Measurements from ENCODE around the gene SIGLEC15. TPM values are rescaled to one million over a fixed set of nuclear protein-coding genes. Genes with fewer than 3 reads are reported as not detected.

SIGLEC15 gene
- total RNA-seq, 2 experiments from 2014 or later = not detected

DNA sequence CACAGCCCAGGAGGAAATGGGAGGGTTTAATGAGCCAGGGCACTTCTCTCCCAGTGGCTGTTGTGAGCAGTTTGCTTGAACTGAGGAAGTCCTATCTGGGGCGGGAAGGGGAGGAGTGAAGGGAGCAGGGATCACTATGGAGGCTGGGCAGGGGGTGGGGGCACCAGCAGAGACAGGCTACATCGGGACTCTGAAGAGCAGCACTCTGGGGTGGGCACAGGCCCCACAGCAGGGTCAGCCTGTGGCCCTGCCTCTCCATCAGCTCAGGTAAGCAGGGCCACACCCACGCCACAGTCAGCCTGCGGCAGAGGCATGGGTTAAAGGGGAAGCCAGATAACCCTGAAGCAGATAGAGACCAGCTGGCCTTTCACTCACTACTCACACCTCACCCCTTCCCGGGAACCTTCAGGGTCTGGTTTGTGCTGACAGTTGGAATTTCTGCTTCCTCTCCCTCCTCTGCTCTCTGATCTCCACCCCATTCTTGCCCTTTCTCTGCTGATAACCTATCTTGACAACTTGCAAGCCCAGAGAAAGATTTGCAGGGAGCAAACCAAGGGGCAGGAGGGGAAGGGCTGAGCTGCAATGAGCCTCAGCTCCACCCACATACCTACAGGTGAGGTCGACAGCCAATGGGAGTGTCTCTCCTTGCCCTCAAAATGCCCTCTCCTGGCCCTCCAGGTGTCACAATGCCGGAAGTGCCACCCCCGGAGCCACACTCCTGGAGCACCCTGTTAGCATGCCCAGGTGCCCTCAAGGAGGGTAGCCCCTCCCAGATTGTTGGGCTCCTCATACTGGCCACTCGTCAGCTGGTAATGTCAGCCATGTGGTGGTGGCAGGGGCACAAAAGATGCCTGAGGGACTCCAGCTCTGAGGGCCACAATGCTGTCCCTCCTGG lies 3.7 kb downstream of the SIGLEC15 start:
- CTCF ChIA-PET = no interaction called here
- no peak for ATAC-seq
- H3K27ac Mint-ChIP-seq = no peak overlapping the region

DNA sequence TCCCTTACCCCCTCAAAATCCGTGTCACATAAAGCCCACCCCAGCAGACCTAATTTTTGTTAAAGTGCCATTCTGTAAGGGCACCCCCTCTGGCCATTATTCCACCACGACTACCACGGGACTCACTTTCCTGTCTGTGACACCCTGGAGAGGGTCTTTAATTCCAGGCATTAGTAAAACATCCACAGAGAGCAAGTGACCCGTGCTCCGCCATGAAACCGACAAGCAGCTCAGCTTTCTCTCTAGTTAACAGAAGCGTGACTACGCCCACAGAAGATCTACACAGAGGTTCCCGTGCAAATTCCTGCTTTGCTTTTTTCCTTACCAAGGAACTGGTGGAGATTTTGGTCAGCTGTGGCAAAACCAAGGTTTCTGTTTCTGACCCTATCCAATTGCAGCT lies 4.4 kb downstream of the SIGLEC15 start:
- ATAC-seq (no peak), DNase-seq (no peak)
- no peak overlapping the region for H3K4me3 Mint-ChIP-seq
- H3K9me3 Mint-ChIP-seq (ENCODE audit: low read depth) = no peaks in the 10 kb centered on the region
- CTCF ChIA-PET = no interaction called here
- H3K36me3 Mint-ChIP-seq = no peaks in the 10 kb centered on the region
- no peak overlapping the region for H3K27ac Mint-ChIP-seq
- peaks cover 12% of the 10 kb centered on the region for H3K4me1 Mint-ChIP-seq
- H3K27me3 Mint-ChIP-seq = peaks cover 11% of the 10 kb centered on the region

More for the DNA sequence above, 3.7 kb downstream of the SIGLEC15 start:
- DNase-seq = no peak
- H3K9me3 Mint-ChIP-seq (ENCODE audit: low read depth) = no peaks in the 10 kb centered on the region
- peaks cover 17% of the 10 kb centered on the region for H3K4me1 Mint-ChIP-seq
- peaks cover 7% of the 10 kb centered on the region for H3K27me3 Mint-ChIP-seq
- H3K4me3 Mint-ChIP-seq = no peak overlapping the region
- no peaks in the 10 kb centered on the region for H3K36me3 Mint-ChIP-seq

DNA sequence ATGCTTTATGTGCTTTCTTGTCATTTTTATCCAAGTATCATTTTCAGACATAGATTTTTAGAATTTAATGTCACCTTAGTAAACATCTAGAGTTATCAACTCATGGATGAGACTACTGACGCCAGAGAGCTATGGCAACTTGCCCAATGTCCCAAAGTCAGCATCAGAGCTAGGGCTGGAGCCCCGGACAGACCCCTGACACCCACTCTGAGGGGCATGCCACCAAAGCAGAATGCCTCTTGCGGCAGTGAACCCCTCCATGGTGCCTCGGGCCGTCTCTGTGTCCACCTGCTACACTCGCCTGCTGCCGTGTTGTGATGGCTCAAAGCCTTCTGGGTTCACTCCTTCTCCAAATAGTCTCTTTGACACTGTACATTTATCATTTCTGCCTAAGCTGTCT lies 5.4 kb downstream of the SIGLEC15 start:
- ATAC-seq = no peak
- peaks cover 21% of the 10 kb centered on the region for H3K27me3 Mint-ChIP-seq
- H3K9me3 Mint-ChIP-seq (ENCODE audit: low read depth) = no peaks in the 10 kb centered on the region
- no peak overlapping the region for H3K4me3 Mint-ChIP-seq
- no peak for DNase-seq
- H3K27ac Mint-ChIP-seq = no peak overlapping the region
- no peaks in the 10 kb centered on the region for H3K36me3 Mint-ChIP-seq
- CTCF ChIA-PET = no interaction called here
- H3K4me1 Mint-ChIP-seq = peaks cover 10% of the 10 kb centered on the region

DNA sequence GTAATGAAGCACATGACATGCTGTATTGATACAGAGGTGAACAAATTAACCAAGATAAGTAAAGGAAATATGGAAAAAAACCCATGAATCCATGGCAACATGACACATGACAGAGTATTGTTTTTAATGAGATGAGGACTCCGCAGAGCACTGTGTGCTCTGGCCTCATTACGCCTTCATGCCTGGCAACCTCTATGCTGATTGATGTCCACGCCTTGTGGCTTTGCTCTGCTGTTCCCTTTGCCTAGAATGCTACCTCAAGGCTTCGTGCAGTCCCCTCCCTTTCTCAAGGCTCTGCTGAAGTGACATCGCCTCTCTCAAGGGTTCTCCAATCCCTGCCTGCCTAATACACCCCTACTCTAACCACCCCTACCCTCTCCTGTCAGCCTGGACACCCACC lies 8.4 kb downstream of the SIGLEC15 start:
- no peak overlapping the region for H3K27ac Mint-ChIP-seq
- ATAC-seq (no peak), DNase-seq (no peak)
- CTCF ChIA-PET = interaction anchor here (1.5 to 1.9 kb wide), 2 partner anchors 46 to 168 kb away, joined by 4 to 6 read pairs; no protein-coding TSS in a partner anchor
- H3K4me3 Mint-ChIP-seq = no peak overlapping the region
- no peaks in the 10 kb centered on the region for H3K36me3 Mint-ChIP-seq
- H3K4me1 Mint-ChIP-seq = peaks cover 6% of the 10 kb centered on the region
- H3K9me3 Mint-ChIP-seq (ENCODE audit: low read depth) = no peaks in the 10 kb centered on the region
- H3K27me3 Mint-ChIP-seq = peaks cover 41% of the 10 kb centered on the region

DNA sequence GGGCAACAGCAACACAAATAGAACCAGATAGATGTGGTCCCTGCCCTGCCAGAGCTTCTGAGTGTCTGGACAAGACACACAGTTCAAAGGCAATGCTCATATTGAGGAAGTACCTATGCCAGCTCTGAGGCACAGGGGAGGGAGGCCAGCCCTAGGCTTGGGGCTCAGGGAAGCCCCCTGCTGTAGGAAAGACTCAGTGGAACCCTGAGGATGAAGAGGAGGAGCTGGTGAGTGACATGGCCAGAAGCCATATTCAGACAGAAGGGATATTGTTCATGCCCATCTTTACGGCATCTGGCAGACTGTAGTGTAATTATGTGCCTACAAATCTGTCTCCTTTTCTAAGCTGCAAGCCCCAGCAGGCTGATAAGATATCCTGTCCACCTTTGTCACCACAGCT lies 8.8 kb downstream of the SIGLEC15 start:
- H3K4me1 Mint-ChIP-seq = peaks cover 6% of the 10 kb centered on the region
- H3K27me3 Mint-ChIP-seq = peaks cover 44% of the 10 kb centered on the region
- no peak overlapping the region for H3K27ac Mint-ChIP-seq
- H3K9me3 Mint-ChIP-seq (ENCODE audit: low read depth) = no peaks in the 10 kb centered on the region
- CTCF ChIA-PET = interaction anchor here (1.5 to 1.9 kb wide), 2 partner anchors 45 to 168 kb away, joined by 4 to 6 read pairs; no protein-coding TSS in a partner anchor
- H3K36me3 Mint-ChIP-seq = no peaks in the 10 kb centered on the region
- DNase-seq (no peak), ATAC-seq (no peak)
- no peak overlapping the region for H3K4me3 Mint-ChIP-seq

DNA sequence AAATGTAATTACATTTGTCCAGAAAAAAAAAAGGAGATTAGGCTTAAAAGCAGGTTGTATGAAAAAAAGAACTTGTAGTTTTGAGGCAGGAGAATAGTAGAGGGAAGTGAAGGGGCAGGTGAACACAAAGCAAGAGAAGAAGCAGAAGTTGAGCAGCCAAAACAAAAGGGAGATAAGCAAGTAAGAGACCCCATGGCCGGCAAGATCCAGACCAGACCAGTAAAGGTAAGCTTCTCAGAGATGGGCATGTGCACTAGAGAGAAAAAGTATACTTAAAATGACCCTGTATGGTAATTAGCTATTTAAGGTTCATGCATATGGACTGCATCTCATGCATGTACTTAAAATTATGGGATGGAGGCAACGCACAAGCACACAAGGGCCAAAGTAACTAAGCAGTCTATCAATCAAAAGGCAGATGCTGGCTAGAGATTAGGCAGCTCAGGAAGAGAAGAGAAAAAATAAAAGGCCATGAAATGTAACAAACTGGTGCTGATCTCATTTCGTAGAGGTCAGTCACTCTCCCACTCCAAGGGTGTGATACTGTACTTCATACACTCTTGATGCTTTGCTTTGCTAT lies 9.7 kb downstream of the SIGLEC15 start:
- Mint-ChIP-seq H3K4me3 (no peak overlapping the region), H3K27me3 (peaks cover 52% of the 10 kb centered on the region), H3K9me3 (ENCODE audit: low read depth) (no peaks in the 10 kb centered on the region), H3K4me1 (peaks cover 6% of the 10 kb centered on the region), H3K27ac (no peak overlapping the region), H3K36me3 (no peaks in the 10 kb centered on the region)
- ATAC-seq = no peak
- CTCF ChIA-PET = interaction anchor here (1.5 to 1.9 kb wide), 2 partner anchors 45 to 169 kb away, joined by 4 to 6 read pairs; no protein-coding TSS in a partner anchor
- DNase-seq = no peak

DNA sequence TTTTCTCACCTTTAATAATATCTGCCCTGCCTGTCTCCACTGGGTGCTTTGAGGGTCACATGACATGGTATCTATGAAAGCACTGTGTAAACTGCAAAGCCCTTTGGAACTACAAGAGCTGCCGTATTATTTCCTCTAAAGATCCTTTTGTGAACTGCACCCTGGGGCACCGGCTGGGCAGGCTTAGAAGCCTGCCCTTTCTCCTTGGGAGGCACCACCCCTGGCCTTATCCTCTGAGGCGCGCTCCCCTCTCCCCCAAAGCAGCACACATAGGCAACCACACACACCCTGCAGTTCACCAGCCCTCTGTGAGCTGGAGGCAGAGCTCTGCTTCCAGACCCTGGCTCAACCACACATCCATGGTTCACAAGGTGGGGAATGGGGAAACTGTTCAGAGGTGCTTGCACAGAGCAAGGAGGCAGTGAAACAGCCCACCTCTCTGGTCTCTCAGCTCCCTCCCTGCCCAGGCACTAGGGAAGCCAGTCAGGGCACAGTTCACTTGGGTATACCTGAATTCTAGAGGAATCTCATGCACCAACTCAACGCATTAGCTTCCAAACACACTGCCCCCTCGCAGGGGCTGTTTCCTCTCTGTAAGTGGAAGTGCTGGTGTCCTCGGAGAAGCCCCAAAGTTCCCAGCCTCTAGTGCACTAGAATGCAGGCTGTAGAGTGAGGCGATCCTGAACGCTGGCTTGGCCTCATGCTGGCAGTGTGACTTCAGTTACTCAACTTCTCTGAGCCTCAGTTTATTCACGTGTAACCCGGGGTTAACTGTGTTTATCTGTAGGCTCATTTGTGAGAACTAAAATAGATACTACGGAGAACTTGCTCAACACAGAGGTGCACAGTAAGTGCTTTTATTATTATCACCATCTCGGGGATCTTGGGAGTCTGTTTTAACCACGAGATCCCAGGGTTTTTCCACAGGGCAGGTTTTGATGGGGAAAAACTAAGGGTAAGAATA lies 11.0 kb downstream of the SIGLEC15 start:
- H3K27ac Mint-ChIP-seq = no peak overlapping the region
- DNase-seq (no peak), ATAC-seq (no peak)
- CTCF ChIA-PET = interaction anchor here (1.1 kb wide), 1 partner anchor 171 kb away, joined by 7 read pairs; no protein-coding TSS in a partner anchor
- H3K9me3 Mint-ChIP-seq (ENCODE audit: low read depth) = no peaks in the 10 kb centered on the region
- no peak overlapping the region for H3K4me3 Mint-ChIP-seq
- H3K4me1 Mint-ChIP-seq = peaks cover 6% of the 10 kb centered on the region
- H3K36me3 Mint-ChIP-seq = no peaks in the 10 kb centered on the region
- peaks cover 56% of the 10 kb centered on the region for H3K27me3 Mint-ChIP-seq

DNA sequence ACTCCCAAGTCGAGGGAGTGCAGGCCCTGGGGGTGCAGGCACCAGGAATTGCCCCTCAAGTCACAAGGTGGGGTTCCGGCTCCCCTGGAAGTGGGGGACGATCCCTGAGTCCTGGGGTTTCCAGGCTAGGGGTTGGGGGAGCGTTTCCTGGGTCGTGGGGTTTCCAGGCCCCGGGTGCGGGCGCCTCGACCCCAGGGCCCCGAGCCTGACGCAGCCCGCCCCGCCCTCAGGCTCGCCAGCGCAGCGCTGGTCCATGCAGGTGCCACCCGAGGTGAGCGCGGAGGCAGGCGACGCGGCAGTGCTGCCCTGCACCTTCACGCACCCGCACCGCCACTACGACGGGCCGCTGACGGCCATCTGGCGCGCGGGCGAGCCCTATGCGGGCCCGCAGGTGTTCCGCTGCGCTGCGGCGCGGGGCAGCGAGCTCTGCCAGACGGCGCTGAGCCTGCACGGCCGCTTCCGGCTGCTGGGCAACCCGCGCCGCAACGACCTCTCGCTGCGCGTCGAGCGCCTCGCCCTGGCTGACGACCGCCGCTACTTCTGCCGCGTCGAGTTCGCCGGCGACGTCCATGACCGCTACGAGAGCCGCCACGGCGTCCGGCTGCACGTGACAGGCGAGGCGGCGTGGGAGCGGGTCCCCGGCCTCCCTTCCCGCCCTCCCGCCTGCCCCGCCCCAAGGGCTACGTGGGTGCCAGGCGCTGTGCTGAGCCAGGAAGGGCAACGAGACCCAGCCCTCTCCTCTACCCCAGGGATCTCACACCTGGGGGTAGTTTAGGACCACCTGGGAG lies 12.0 kb downstream of the SIGLEC15 start:
- Mint-ChIP-seq H3K9me3 (ENCODE audit: low read depth) (no peaks in the 10 kb centered on the region), H3K27me3 (peaks cover 56% of the 10 kb centered on the region), H3K4me1 (peaks cover 6% of the 10 kb centered on the region), H3K27ac (no peak overlapping the region), H3K36me3 (no peaks in the 10 kb centered on the region), H3K4me3 (no peak overlapping the region)
- peak; percentile 66 for DNase-seq
- ATAC-seq = peak; percentile 78
- CTCF ChIA-PET = interaction anchor here (0.7 to 1.4 kb wide), 5 partner anchors 41 to 173 kb away, joined by 3 to 11 read pairs (median 4); no protein-coding TSS in a partner anchor

DNA sequence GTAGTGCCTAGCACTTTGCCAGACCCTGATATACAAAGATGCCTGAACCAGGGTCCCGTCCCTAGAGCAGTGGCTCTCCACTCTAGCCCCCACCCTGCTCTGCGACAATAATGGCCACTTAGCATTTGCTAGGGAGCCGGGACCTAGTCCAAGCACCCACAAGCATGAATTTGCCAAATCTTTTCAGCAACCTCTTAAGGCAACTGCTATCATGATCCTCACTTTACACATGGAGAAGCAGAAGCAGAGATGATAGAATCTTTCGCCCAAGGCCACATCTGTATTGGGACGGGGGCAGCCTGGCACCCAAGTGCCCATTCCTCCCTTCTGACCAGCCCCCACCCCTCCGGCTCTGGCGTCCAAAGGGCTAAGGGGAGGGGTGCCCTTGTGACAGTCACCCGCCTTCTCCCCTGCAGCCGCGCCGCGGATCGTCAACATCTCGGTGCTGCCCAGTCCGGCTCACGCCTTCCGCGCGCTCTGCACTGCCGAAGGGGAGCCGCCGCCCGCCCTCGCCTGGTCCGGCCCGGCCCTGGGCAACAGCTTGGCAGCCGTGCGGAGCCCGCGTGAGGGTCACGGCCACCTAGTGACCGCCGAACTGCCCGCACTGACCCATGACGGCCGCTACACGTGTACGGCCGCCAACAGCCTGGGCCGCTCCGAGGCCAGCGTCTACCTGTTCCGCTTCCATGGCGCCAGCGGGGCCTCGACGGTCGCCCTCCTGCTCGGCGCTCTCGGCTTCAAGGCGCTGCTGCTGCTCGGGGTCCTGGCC lies 13.0 kb downstream of the SIGLEC15 start:
- no peaks in the 10 kb centered on the region for H3K9me3 Mint-ChIP-seq (ENCODE audit: low read depth)
- no peak overlapping the region for H3K27ac Mint-ChIP-seq
- H3K27me3 Mint-ChIP-seq = peaks cover 55% of the 10 kb centered on the region
- CTCF ChIA-PET = interaction anchor here (0.6 to 1.8 kb wide), 5 partner anchors 17 to 173 kb away, joined by 3 to 11 read pairs (median 5); no protein-coding TSS in a partner anchor
- DNase-seq (no peak), ATAC-seq (no peak)
- H3K4me3 Mint-ChIP-seq = no peak overlapping the region
- peaks cover 6% of the 10 kb centered on the region for H3K4me1 Mint-ChIP-seq
- no peaks in the 10 kb centered on the region for H3K36me3 Mint-ChIP-seq

DNA sequence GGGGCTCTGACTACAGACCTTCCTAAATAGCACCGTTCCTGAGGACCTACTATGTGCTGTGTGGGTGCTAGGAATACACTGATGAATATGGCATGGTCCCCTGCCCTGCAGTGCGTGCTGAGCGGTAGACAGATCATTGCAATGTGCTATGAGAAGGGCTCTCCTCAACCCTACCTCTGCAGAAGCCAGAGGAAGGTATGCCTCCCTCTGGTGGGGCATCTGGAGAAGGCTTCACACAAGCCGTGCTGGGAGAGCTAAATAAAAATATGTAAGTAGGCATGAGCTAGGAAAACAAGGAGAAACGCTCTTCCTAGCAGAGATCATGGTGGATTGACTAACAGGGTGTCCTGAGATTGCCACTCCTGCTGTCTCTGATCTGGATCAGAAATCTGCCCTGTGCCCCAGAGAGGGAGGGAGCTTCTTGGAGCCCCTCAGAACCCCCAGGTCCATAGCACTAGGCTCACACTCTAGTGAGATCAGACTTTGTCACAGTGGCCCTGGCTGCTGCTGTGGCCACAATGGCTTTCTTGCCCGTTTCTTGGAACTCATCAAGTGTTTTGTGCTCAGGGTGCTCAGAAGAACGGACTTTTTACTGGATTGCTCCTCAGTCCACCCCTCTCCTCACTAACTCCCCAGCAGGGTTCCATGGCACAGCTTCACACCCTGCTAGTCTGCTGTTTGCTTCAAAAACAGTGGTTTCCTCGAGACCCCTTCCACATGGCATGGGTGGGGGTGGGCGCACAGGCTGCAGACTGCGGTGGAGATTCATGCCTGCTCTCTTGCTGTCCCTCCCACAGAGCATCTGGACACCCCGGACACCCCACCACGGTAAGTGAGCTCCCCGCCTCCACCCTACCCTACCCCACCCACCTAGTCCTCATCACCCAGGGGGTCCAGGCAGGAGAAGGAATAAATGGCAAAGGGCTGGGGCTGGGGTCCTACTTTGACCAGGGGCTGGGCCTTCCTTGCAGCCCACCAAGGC lies 14.2 kb downstream of the SIGLEC15 start:
- H3K36me3 Mint-ChIP-seq = no peaks in the 10 kb centered on the region
- H3K4me3 Mint-ChIP-seq = no peak overlapping the region
- H3K27me3 Mint-ChIP-seq = peaks cover 47% of the 10 kb centered on the region
- no peak overlapping the region for H3K27ac Mint-ChIP-seq
- ATAC-seq (peak; percentile 55), DNase-seq (peak; percentile 55)
- H3K9me3 Mint-ChIP-seq (ENCODE audit: low read depth) = no peaks in the 10 kb centered on the region
- CTCF ChIA-PET = interaction anchor here (0.7 to 1.8 kb wide), 8 partner anchors 16 to 234 kb away, joined by 3 to 12 read pairs (median 6); no protein-coding TSS in a partner anchor
- H3K4me1 Mint-ChIP-seq = peaks cover 6% of the 10 kb centered on the region

All from activated CD8-positive, alpha-beta memory T cell treated with anti-CD3 and anti-CD28 coated beads, Interleukin-2, amount 10 ng/mL, durations not matched to agents 7 days and 5 days (primary cell).